ENCODE measurements around the gene PEX19.

PEX19 gene

GRCh38 chr1:160277987-160278386 lies 6.9 kb downstream of the PEX19 start:
- no peak for DNase-seq (ENCODE audit: low spot score)

GRCh38 chr1:160277330-160277729 lies 7.6 kb downstream of the PEX19 start:
- DNase-seq (ENCODE audit: low spot score): no peak

- no peak for DNase-seq (ENCODE audit: low spot score)
These were observed 13.9 kb downstream of the PEX19 start for GRCh38 chr1:160271025-160271424.

GRCh38 chr1:160267284-160267991 lies 17.5 kb downstream of the PEX19 start:
- no peak for DNase-seq (ENCODE audit: low spot score)

- DNase-seq (ENCODE audit: low spot score): no peak
These were observed 20.1 kb downstream of the PEX19 start for GRCh38 chr1:160264795-160265307.

- DNase-seq (ENCODE audit: low spot score): peak; percentile 98
These were observed 22.8 kb downstream of the PEX19 start, which contains the start of gene DCAF8 for GRCh38 chr1:160261893-160262794. DCAF8 (minus strand) TSS chr1:160262549; CDS start chr1:160244008, 18,541 bp downstream.

- DNase-seq (ENCODE audit: low spot score): peak; percentile 85
These were observed 23.4 kb downstream of the PEX19 start for GRCh38 chr1:160261556-160261892.

- DNase-seq (ENCODE audit: low spot score): peak; percentile 72
These were observed 24.2 kb downstream of the PEX19 start for GRCh38 chr1:160260406-160261382.

GRCh38 chr1:160258177-160258798 lies 26.6 kb downstream of the PEX19 start:
- DNase-seq (ENCODE audit: low spot score): no peak

- DNase-seq (ENCODE audit: low spot score): no peak
These were observed 27.4 kb downstream of the PEX19 start for GRCh38 chr1:160257411-160258015.

- peak; percentile 41 for DNase-seq (ENCODE audit: low spot score)
These were observed 28.4 kb downstream of the PEX19 start for GRCh38 chr1:160256396-160257046.

- no peak for DNase-seq (ENCODE audit: low spot score)
These were observed 29.1 kb downstream of the PEX19 start for GRCh38 chr1:160255781-160256300.

GRCh38 chr1:160251687-160252526 lies 33.0 kb downstream of the PEX19 start:
- peak; percentile 81 for DNase-seq (ENCODE audit: low spot score)

GRCh38 chr1:160251011-160251410 lies 33.9 kb downstream of the PEX19 start:
- no peak for DNase-seq (ENCODE audit: low spot score)

- DNase-seq (ENCODE audit: low spot score): no peak
These were observed 37.9 kb downstream of the PEX19 start for GRCh38 chr1:160247053-160247452.

- DNase-seq (ENCODE audit: low spot score): no peak
These were observed 39.5 kb downstream of the PEX19 start for GRCh38 chr1:160245434-160245833.

- DNase-seq (ENCODE audit: low spot score): no peak
These were observed 40.7 kb downstream of the PEX19 start for GRCh38 chr1:160244209-160244608.

- DNase-seq (ENCODE audit: low spot score): no peak
These were observed 41.2 kb downstream of the PEX19 start for GRCh38 chr1:160243767-160244166.
